Uterus (tissue), 2 donors: ENCODE measurements around the gene NMNAT1.

Source experiments
- CTCF ChIP-seq, 4 experiments: fragments of 200-600 bp in 2 of 4; fragments of 450-650 bp in 2 of 4; sonication (generic) in 2 of 4; IDR thresholded peaks; one replicate each; pipeline ENCODE4 v1.5.1; 2016 to 2019; ENCODE audit warnings: antibody characterized with exemption in 4 of 4, mild to moderate bottlenecking in 2 of 4, moderate library complexity in 1 of 4
- POLR2A ChIP-seq, 2 donors: fragments of 450-650 bp; IDR thresholded peaks; one replicate each; pipeline ENCODE4 v1.6.1; 2016; ENCODE audit warnings: antibody characterized with exemption in 2 of 2, mild to moderate bottlenecking in 1 of 2, moderate library complexity in 1 of 2

GRCh38 chr1:9914610-9914937 lies 28.7 kb upstream of the NMNAT1 start:
- no peak for TF ChIP-seq CTCF (IDR thresholded peaks at IDR 0.05)
- TF ChIP-seq POLR2A (IDR thresholded peaks at IDR 0.05) = no peak
